Ishikawa (cell line): ENCODE data around the gene RECK.
A peak's percentile ranks its signal among the peaks of the same experiment; 100 is the strongest.

Source experiments
- CEBPB ChIP-seq: IDR thresholded peaks from 2 replicates; pipeline ENCODE4 v1.6.1; 2012
- CREB1 ChIP-seq: IDR thresholded peaks from 2 replicates; pipeline ENCODE4 v1.6.1; 2012; ENCODE audit warnings: low read depth
- EGR1 ChIP-seq: IDR thresholded peaks from 2 replicates; pipeline ENCODE4 v1.6.1; 2012
- EP300 ChIP-seq: IDR thresholded peaks from 2 replicates; pipeline ENCODE4 v1.6.1; 2012; ENCODE audit warnings: borderline replicate concordance
- FOXM1 ChIP-seq: IDR thresholded peaks from 2 replicates; pipeline ENCODE4 v1.6.1; 2012; ENCODE audit warnings: low read depth, borderline replicate concordance
- MAX ChIP-seq: IDR thresholded peaks from 2 replicates; pipeline ENCODE4 v1.6.1; 2012
- NFIC ChIP-seq: IDR thresholded peaks from 2 replicates; pipeline ENCODE4 v1.6.1; 2012
- RAD21 ChIP-seq: IDR thresholded peaks from 2 replicates; pipeline ENCODE4 v1.6.1; 2012; ENCODE audit warnings: low read depth
- REST ChIP-seq: IDR thresholded peaks from 2 replicates; pipeline ENCODE4 v1.6.1; 2012; ENCODE audit warnings: low read depth, mild to moderate bottlenecking
- TAF1 ChIP-seq: IDR thresholded peaks from 2 replicates; pipeline ENCODE4 v1.6.1; 2012; ENCODE audit warnings: low read depth, mild to moderate bottlenecking
- TCF12 ChIP-seq: IDR thresholded peaks from 2 replicates; pipeline ENCODE4 v1.6.1; 2012; ENCODE audit warnings: low read depth
- TEAD4 ChIP-seq: IDR thresholded peaks from 2 replicates; pipeline ENCODE4 v1.6.1; 2012
- USF1 ChIP-seq: IDR thresholded peaks from 2 replicates; pipeline ENCODE4 v1.6.1; 2012
- YY1 ChIP-seq: IDR thresholded peaks from 2 replicates; pipeline ENCODE4 v1.6.1; 2012; ENCODE audit warnings: low read depth
- ZBTB7A ChIP-seq: IDR thresholded peaks from 2 replicates; pipeline ENCODE4 v1.6.1; 2012; ENCODE audit warnings: low read depth

The RECK gene

GRCh38 chr9:36140086-36141084 lies 103.7 kb downstream of the RECK start:
- TF ChIP-seq EP300 (no peak), RAD21 (no peak), TAF1 (no peak)

- no peak for TF ChIP-seq NFIC
- TF ChIP-seq TAF1: no peak
- TF ChIP-seq RAD21: peak; percentile 21; the same call in 1 of the 2 replicates
These were observed 104.6 kb downstream of the RECK start for GRCh38 chr9:36141288-36141687.

- TF ChIP-seq EGR1 (no peak), FOXM1 (no peak), YY1 (no peak), USF1 (no peak), MAX (no peak), NFIC (no peak), CREB1 (no peak), CEBPB (no peak), TCF12 (no peak), TEAD4 (no peak), ZBTB7A (no peak), RAD21 (no peak), REST (no peak), EP300 (no peak), TAF1 (no peak)
These were observed 105.0 kb downstream of the RECK start for GRCh38 chr9:36141761-36142160.

GRCh38 chr9:36142510-36143244 lies 106.0 kb downstream of the RECK start:
- TF ChIP-seq MAX: no peak
- no peak for TF ChIP-seq TAF1
- TF ChIP-seq CEBPB: no peak
- TF ChIP-seq TEAD4: no peak
- no peak for TF ChIP-seq RAD21
- TF ChIP-seq USF1: no peak
- no peak for TF ChIP-seq EP300
- TF ChIP-seq TCF12: no peak
- no peak for TF ChIP-seq REST
- TF ChIP-seq NFIC: no peak
- TF ChIP-seq EGR1: no peak
- TF ChIP-seq CREB1: no peak
- TF ChIP-seq YY1: no peak
- no peak for TF ChIP-seq FOXM1
- TF ChIP-seq ZBTB7A: no peak

- TF ChIP-seq TCF12: no peak
- TF ChIP-seq YY1: no peak
- no peak for TF ChIP-seq ZBTB7A
- TF ChIP-seq REST: no peak
- no peak for TF ChIP-seq EP300
- TF ChIP-seq CREB1: no peak
- TF ChIP-seq USF1: no peak
- TF ChIP-seq FOXM1: no peak
- no peak for TF ChIP-seq TAF1
- TF ChIP-seq MAX: no peak
- TF ChIP-seq CEBPB: no peak
These were observed 106.5 kb downstream of the RECK start for GRCh38 chr9:36143245-36143641.
